Stimulated activated naive CD8-positive, alpha-beta T cell treated with anti-CD3 and anti-CD28 coated beads, Interleukin-15, Interleukin-2, amounts not matched to agents 100 ng/mL and 50 ng/mL, for 24 hours (primary cell): Measurements from ENCODE around the gene COG7.

ENCODE experiments used
- H3K27ac Mint-ChIP-seq: one replicate; pipeline ENCODE4 v1.8.0; 2021; ENCODE audit warnings: mild to moderate bottlenecking, mixed read lengths
- H3K27me3 Mint-ChIP-seq: one replicate; pipeline ENCODE4 v1.8.0; 2021; ENCODE audit warnings: mixed read lengths
- H3K36me3 Mint-ChIP-seq: one replicate; pipeline ENCODE4 v1.8.0; 2021; ENCODE audit warnings: low read depth, mixed read lengths
- H3K4me1 Mint-ChIP-seq: one replicate; pipeline ENCODE4 v1.8.0; 2021; ENCODE audit warnings: low read depth, mixed read lengths
- H3K4me3 Mint-ChIP-seq: one replicate; pipeline ENCODE4 v1.8.0; 2021; ENCODE audit warnings: mild to moderate bottlenecking, mixed read lengths
- H3K9me3 Mint-ChIP-seq: one replicate; pipeline ENCODE4 v1.8.0; 2021; ENCODE audit warnings: mixed read lengths

Gene COG7

GRCh38 chr16:23354246-23354645 is 98.7 kb downstream of the COG7 start:
- no peak overlapping the region for H3K27ac Mint-ChIP-seq
- no peak overlapping the region for H3K4me3 Mint-ChIP-seq
- H3K4me1 Mint-ChIP-seq = no peaks in the 10 kb centered on the region
- H3K36me3 Mint-ChIP-seq = no peaks in the 10 kb centered on the region
- peaks cover 3% of the 10 kb centered on the region for H3K27me3 Mint-ChIP-seq
- H3K9me3 Mint-ChIP-seq = no peaks in the 10 kb centered on the region

DNA sequence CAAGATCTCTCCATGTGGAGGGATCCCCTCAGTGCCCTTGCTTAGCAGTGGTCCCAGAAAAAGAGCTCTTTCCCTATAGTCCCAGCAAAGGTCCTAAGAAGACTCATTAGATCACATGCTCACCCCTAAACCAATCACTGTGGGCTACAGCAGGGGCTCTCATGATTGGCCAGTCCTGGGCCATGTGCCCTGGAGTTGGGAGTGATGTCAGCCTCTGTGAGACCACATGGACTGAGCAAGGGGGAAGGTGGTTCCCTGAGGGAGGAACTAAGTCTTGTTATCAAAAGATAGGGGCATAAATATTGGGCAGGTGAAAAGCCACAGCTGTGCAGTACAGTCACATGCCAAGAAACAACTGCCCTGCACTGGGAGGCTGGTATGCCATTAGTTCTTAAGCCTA is 99.5 kb downstream of the COG7 start:
- Mint-ChIP-seq H3K36me3 (no peaks in the 10 kb centered on the region), H3K27me3 (peaks cover 3% of the 10 kb centered on the region), H3K4me1 (no peaks in the 10 kb centered on the region), H3K9me3 (no peaks in the 10 kb centered on the region), H3K4me3 (no peak overlapping the region), H3K27ac (no peak overlapping the region)

GRCh38 chr16:23351360-23351759 is 101.6 kb downstream of the COG7 start:
- Mint-ChIP-seq H3K36me3 (no peaks in the 10 kb centered on the region), H3K4me1 (no peaks in the 10 kb centered on the region), H3K4me3 (no peak overlapping the region), H3K27ac (no peak overlapping the region), H3K27me3 (peaks cover 10% of the 10 kb centered on the region), H3K9me3 (no peaks in the 10 kb centered on the region)

DNA sequence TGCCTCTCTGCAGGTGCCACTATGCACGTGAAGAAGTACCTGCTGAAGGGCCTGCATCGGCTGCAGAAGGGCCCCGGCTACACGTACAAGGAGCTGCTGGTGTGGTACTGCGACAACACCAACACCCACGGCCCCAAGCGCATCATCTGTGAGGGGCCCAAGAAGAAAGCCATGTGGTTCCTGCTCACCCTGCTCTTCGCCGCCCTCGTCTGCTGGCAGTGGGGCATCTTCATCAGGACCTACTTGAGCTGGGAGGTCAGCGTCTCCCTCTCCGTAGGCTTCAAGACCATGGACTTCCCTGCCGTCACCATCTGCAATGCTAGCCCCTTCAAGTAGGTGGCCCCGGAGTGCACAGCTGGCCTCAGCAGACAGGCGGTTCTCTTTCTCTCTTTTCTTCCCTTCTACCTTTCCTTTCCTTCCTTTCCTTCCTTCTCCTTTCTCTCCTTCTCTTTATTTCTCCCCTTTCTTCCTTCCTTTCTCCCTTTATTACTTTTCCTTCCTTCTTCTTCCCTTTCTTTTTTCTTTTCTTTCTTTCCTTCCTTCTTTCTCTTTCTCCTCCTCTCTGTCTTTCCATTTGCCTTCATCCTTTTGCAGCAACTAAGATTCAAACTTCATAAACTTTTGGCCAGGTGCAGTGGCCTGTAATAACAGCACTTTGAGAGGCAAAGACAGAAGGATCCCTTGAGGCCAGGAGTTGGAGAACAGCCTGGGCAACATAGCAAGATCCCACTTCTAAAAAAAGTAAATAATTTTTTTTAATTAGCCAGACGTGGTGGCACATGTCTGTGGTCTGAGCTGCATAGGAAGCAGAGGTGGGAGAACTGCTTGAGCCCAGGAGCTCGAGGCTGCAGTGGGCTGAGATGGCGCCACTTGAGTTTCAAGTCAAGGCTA is 104.2 kb downstream of the COG7 start:
- no peak overlapping the region for H3K27ac Mint-ChIP-seq
- H3K36me3 Mint-ChIP-seq = no peaks in the 10 kb centered on the region
- no peak overlapping the region for H3K4me3 Mint-ChIP-seq
- no peaks in the 10 kb centered on the region for H3K9me3 Mint-ChIP-seq
- H3K27me3 Mint-ChIP-seq = peaks cover 6% of the 10 kb centered on the region
- H3K4me1 Mint-ChIP-seq = no peaks in the 10 kb centered on the region

DNA sequence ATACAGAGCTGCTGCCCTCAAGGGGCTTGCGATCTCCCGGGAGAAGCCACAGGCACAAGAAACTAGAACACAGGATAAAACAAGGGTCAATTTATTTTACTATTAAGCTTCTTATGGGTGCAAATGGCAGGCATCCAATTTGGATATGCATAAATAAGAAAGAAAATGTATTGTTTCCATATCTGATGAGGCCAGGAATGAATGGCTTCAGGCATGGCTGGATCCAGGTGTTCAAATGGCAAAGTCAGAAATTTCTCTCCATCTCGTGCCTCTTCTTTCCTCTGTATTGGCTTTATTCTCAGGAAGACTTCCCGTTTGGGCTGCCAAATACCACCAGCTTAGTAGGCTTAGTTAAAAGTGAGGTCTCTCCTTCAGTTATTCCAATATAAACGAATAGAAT is 107.8 kb downstream of the COG7 start:
- no peak overlapping the region for H3K4me3 Mint-ChIP-seq
- no peak overlapping the region for H3K27ac Mint-ChIP-seq

GRCh38 chr16:23343643-23344612 is 109.1 kb downstream of the COG7 start:
- H3K27ac Mint-ChIP-seq = no peak overlapping the region
- no peaks in the 10 kb centered on the region for H3K4me1 Mint-ChIP-seq
- no peak overlapping the region for H3K4me3 Mint-ChIP-seq
- H3K36me3 Mint-ChIP-seq = no peaks in the 10 kb centered on the region
- H3K9me3 Mint-ChIP-seq = no peaks in the 10 kb centered on the region
- peaks cover 31% of the 10 kb centered on the region for H3K27me3 Mint-ChIP-seq

More for the DNA sequence above, 107.8 kb downstream of the COG7 start:
- H3K36me3 Mint-ChIP-seq = no peaks in the 10 kb centered on the region
- H3K9me3 Mint-ChIP-seq = no peaks in the 10 kb centered on the region
- H3K27me3 Mint-ChIP-seq = peaks cover 24% of the 10 kb centered on the region
- H3K4me1 Mint-ChIP-seq = no peaks in the 10 kb centered on the region

DNA sequence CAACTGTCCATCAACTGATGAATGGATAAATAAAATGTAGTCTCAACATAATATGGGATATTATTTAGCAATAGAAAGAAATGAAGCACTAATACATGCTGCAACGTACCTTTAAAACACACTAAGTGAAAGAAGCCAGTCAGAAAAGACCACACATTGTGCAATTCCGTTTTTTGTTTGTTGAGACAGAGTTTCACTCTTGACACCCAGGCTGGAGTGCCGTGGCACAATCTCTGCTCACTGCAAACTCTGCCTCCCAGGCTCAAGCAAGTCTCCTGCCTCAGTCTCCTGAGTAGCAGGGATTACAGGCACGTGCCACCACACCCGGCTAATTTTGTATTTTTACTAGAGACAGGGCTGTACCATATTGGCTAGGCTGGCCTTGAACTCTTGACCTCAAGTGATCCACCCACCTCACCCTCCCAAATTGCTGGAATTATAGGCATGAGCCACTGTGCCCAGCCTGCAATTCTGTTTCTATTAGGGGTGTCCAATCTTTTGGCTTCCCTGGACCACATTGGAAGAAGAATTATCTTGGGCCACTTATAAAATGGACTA is 110.8 kb downstream of the COG7 start:
- Mint-ChIP-seq H3K4me3 (no peak overlapping the region), H3K4me1 (no peaks in the 10 kb centered on the region), H3K9me3 (no peaks in the 10 kb centered on the region), H3K36me3 (no peaks in the 10 kb centered on the region), H3K27me3 (peaks cover 32% of the 10 kb centered on the region), H3K27ac (no peak overlapping the region)

- H3K9me3 Mint-ChIP-seq = no peaks in the 10 kb centered on the region
- H3K4me3 Mint-ChIP-seq = no peak overlapping the region
- no peak overlapping the region for H3K27ac Mint-ChIP-seq
- peaks cover 37% of the 10 kb centered on the region for H3K27me3 Mint-ChIP-seq
- H3K36me3 Mint-ChIP-seq = no peaks in the 10 kb centered on the region
- peaks cover 8% of the 10 kb centered on the region for H3K4me1 Mint-ChIP-seq
These were observed 113.2 kb downstream of the COG7 start for GRCh38 chr16:23339787-23340186.
